ENCODE results near the gene SPACA5B. TPM values are rescaled to one million over a fixed set of nuclear protein-coding genes. Genes with fewer than 3 reads are reported as not detected.
"Not testable (repeated sequence)": the region's sequence is repeated elsewhere in the genome, so short reads cannot be mapped to it uniquely, and the experiment has no call there.

The SPACA5B gene
- total RNA-seq, 2 donors from 2014 or later = not detected

DNA sequence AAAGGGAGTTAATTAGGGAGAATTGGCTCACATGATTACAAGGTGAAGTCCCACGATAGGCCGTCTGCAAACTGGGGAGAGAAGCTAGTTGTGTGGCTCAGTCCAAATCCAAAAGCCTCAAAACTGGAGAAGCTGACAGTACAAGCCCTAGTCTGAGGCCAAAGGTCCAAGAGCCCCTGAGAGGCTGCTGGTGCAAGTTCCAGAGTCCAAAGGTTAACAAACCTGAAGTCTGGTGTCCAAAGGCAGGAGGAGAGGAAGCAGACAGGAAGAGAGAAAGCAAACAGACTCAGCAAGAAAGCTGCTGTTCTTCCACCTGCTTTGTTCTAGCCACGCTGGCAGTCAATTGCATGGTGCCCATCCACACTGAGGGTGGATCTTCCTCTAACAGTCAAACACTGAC is 29.0 kb upstream of the SPACA5B start:
- TF ChIP-seq, protein P1, sequence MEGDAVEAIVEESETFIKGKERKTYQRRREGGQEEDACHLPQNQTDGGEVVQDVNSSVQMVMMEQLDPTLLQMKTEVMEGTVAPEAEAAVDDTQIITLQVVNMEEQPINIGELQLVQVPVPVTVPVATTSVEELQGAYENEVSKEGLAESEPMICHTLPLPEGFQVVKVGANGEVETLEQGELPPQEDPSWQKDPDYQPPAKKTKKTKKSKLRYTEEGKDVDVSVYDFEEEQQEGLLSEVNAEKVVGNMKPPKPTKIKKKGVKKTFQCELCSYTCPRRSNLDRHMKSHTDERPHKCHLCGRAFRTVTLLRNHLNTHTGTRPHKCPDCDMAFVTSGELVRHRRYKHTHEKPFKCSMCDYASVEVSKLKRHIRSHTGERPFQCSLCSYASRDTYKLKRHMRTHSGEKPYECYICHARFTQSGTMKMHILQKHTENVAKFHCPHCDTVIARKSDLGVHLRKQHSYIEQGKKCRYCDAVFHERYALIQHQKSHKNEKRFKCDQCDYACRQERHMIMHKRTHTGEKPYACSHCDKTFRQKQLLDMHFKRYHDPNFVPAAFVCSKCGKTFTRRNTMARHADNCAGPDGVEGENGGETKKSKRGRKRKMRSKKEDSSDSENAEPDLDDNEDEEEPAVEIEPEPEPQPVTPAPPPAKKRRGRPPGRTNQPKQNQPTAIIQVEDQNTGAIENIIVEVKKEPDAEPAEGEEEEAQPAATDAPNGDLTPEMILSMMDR (IDR thresholded peaks at IDR 0.05) = no peak
- no peak for TF ChIP-seq POLR2AphosphoS5 (IDR thresholded peaks at IDR 0.05)
- TF ChIP-seq POLR2A (IDR thresholded peaks at IDR 0.05) = no peak

DNA sequence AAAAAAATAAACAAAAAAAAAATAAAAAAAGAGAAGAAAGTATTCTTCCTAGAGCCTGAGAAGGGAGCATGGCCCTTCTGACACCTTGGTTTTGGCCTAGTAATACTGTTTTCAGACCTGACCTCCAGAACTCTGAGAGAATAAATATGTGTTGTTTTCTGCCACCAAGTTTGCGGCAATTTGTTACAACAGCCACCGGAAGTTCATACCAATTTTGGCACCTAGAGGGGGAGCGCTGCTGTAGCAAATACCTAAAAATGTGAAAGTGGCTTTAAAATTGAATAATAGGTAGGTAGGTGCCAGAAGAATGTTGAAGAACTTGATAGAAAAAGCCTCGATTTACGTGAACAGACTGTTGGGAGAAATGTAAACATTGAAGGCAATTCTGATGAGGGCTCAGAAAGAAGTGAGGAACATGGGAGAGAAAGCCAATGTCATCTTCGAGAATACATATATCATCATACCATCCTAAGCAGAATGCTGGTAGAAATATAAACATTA is 27.5 kb upstream of the SPACA5B start:
- WGBS = 66% methylated on average over 6 of the region's 6 CpGs
- TF ChIP-seq, protein P1 (IDR thresholded peaks at IDR 0.05) = no peak
- TF ChIP-seq POLR2A (IDR thresholded peaks at IDR 0.05) (no peak), POLR2AphosphoS5 (IDR thresholded peaks at IDR 0.05) (no peak)
- Histone ChIP-seq H3K36me3 (no peaks in the 10 kb centered on the region), H3K4me1 (replicated peaks) (no peaks in the 10 kb centered on the region), H3K9me3 (no peaks in the 10 kb centered on the region), H3K27ac (no peak overlapping the region), H3K4me3 (no peak overlapping the region), H3K27me3 (replicated peaks; ENCODE audit: insufficient read depth) (no peaks in the 10 kb centered on the region)
- DNase-seq (ENCODE audit: low spot score) = no peak
- intact Hi-C loops (cut with DNase I) = no loop called here

More for the DNA sequence above, 29.0 kb upstream of the SPACA5B start:
- no peak overlapping the region for H3K4me3 ChIP-seq
- DNase-seq (ENCODE audit: low spot score) = no peak
- no peak overlapping the region for H3K27ac ChIP-seq
- intact Hi-C loops (cut with DNase I) = no loop called here
- 87% methylated on average over 3 of the region's 3 CpGs for WGBS
- no peaks in the 10 kb centered on the region for H3K4me1 ChIP-seq (replicated peaks)
- no peaks in the 10 kb centered on the region for H3K9me3 ChIP-seq
- H3K36me3 ChIP-seq = no peaks in the 10 kb centered on the region
- H3K27me3 ChIP-seq (replicated peaks; ENCODE audit: insufficient read depth) = no peaks in the 10 kb centered on the region

DNA sequence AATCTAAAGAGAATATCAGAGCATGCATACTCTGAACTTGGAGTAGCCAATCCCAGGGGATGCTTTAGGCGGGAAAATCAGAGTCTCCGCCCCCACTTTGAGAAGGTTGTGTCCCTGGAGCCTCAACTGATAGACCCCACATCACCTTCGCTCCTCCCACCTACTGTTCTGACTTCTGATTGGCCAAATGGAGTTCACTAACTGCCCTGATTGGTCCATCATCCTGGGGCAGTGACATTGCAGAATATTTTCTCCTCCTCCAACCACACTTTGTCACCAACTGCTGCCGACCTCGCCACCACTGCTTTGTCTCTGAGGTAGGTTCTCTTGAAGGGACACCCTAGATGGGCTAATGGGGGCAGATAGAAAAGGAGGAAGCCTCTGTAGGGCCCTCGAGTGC is 22.7 kb upstream of the SPACA5B start:
- intact Hi-C loops (cut with DNase I) = no loop called here
- TF ChIP-seq POLR2AphosphoS5 (IDR thresholded peaks at IDR 0.05) = no peak
- no peak for TF ChIP-seq POLR2A (IDR thresholded peaks at IDR 0.05)
- TF ChIP-seq, protein P1 (IDR thresholded peaks at IDR 0.05) = no peak
- H3K4me1 ChIP-seq (replicated peaks) = no peaks in the 10 kb centered on the region
- no peaks in the 10 kb centered on the region for H3K27me3 ChIP-seq (replicated peaks; ENCODE audit: insufficient read depth)
- 70% methylated on average over 6 of the region's 6 CpGs for WGBS
- H3K9me3 ChIP-seq = no peaks in the 10 kb centered on the region
- no peaks in the 10 kb centered on the region for H3K36me3 ChIP-seq
- H3K4me3 ChIP-seq = no peak overlapping the region
- H3K27ac ChIP-seq = no peak overlapping the region
- DNase-seq (ENCODE audit: low spot score) = no peak

DNA sequence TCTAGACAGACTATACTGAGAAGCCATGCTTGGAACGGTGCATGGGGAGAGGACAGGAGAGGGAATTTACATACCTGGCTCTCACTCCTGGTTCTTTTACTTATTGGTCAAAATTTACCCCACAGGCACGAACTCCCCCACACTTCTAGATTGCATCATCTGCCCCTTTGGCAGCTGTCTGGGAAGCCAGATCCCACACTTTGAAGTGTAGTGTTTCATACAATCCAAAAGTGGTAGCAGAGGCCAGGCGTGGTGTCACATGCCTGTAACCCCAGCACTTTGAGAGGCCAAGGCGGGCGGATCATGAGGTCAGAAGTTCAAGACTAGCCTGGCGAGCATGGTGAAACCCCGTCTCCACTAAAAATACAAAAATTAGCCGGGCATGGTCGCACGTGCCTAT is 5.1 kb upstream of the SPACA5B start:
- H3K4me3 ChIP-seq; DNase-seq (ENCODE audit: low spot score); intact Hi-C loops (cut with DNase I); H3K4me1 ChIP-seq (replicated peaks); H3K27ac ChIP-seq; H3K36me3 ChIP-seq; H3K9me3 ChIP-seq; H3K27me3 ChIP-seq (replicated peaks; ENCODE audit: insufficient read depth): not testable (repeated sequence)
- 54% methylated on average over 10 of the region's 10 CpGs for WGBS

DNA sequence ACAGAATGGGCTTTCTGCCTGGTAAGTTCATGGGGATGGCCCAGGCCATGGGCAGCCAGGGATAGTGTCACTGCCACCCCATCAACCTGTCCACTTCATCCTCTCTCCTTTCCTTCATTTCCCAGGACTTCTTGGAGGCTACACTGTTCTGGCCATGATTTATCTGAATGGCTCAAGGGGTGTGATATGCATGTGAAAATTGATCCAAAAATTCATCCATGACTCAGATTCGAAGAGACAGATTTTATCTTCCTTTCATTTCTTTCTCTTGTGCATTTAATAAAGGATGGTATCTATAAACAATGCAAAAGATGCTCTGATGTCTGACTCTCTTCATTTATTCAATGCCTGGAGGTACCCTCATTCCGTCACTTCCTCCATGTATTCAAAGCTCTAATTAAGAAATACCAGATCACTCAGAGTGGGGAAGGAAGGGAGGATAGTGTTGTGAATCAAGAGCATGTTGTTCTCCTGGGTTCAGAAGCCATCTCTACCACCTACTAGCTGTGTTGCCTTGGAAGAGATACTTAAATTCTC is 1.9 kb downstream of the SPACA5B start:
- H3K9me3 ChIP-seq; intact Hi-C loops (cut with DNase I); H3K27ac ChIP-seq; H3K4me1 ChIP-seq (replicated peaks); H3K36me3 ChIP-seq; DNase-seq (ENCODE audit: low spot score); H3K4me3 ChIP-seq; H3K27me3 ChIP-seq (replicated peaks; ENCODE audit: insufficient read depth): not testable (repeated sequence)
- no CpG with 5 or more reads among the region's 2 CpGs for WGBS

DNA sequence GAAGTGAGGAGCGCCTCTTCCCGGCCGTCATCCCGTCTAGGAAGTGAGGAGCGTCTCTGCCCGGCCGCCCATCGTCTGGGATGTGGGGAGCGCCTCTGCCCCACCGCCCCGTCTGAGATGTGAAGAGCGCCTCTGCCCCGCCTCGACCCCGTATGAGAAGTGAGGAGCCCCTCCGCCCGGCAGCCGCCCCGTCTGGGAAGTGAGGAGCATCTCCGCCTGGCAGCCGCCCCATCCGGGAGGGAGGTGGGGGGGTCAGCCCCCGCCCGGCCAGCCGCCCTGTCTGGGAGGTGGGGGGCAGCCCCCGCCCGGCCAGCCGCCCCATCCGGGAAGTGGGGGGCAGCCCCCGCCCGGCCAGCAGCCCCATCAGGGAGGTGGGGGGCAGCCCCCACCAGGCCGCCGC is 8.7 kb downstream of the SPACA5B start:
- H3K27ac ChIP-seq; H3K4me1 ChIP-seq (replicated peaks); H3K9me3 ChIP-seq; DNase-seq (ENCODE audit: low spot score); H3K36me3 ChIP-seq; H3K27me3 ChIP-seq (replicated peaks; ENCODE audit: insufficient read depth); intact Hi-C loops (cut with DNase I); H3K4me3 ChIP-seq: not testable (repeated sequence)
- 100% methylated on average over 2 of the region's 33 CpGs for WGBS

DNA sequence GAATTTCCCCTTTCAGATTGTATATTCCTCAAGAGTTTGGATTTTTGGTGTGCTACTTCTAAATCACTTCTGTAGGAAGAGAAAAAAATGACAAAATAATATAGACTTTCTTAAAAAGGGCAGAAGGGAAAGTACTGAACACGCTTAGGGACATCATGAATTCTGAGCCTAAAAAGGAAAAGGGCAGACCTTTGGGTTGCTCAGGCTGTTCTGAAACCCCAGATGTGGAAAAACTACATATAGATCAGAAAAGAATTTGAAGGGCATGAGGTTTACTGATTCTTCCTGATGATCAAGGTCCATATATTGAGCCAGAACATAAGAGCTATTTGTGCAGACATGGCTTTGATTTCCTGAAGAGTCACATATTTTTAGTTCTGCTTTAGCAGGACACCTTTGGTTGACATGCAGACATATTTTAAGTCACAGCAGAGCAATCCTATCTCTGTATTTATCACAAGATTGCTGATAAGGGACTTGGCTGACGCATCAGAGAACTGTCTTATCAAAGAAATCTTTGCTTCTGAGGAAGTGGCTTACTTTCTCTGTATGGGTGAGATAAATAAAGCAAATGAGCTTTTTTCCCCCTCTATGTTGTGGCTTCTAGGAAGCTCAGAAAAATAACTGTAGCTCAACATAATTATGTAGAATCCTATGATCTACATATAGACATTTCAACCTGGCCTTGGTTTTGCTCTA is 11.5 kb downstream of the SPACA5B start:
- H3K9me3 ChIP-seq; DNase-seq (ENCODE audit: low spot score); H3K4me1 ChIP-seq (replicated peaks); H3K36me3 ChIP-seq; intact Hi-C loops (cut with DNase I); H3K4me3 ChIP-seq; H3K27ac ChIP-seq; H3K27me3 ChIP-seq (replicated peaks; ENCODE audit: insufficient read depth): not testable (repeated sequence)
- no CpG with 5 or more reads among the region's 2 CpGs for WGBS

DNA sequence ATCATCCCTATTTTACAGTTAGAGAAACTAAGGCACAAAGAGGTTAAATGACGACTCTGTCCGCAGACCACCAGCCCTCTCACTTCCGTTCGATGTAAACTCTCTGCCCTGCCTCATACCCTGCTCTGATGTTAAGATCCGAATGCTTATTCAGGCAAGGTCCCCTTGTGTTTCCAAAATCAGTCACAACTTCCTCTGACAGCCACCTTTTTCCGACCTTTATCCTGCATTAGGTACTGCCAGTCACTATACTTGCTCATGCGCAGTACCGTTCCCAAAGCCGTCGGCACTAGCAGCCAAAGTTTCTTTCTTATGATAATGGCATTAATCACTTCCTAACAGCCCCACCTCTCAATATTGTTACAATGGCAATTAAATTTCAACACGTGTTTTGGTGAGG is 12.3 kb downstream of the SPACA5B start:
- H3K27me3 ChIP-seq (replicated peaks; ENCODE audit: insufficient read depth); H3K36me3 ChIP-seq; H3K4me3 ChIP-seq; intact Hi-C loops (cut with DNase I); DNase-seq (ENCODE audit: low spot score); H3K9me3 ChIP-seq; H3K4me1 ChIP-seq (replicated peaks); H3K27ac ChIP-seq: not testable (repeated sequence)
- WGBS = 66% methylated on average over 11 of the region's 11 CpGs
